NCI-H1417 treated with DMSO at 0.1 percent for 48 hours (cell line): ENCODE results near the gene SYT2.
A peak's percentile ranks its signal among the peaks of the same experiment; 100 is the strongest.
"Not testable (repeated sequence)": the region's sequence is repeated elsewhere in the genome, so short reads cannot be mapped to it uniquely, and the experiment has no call there.

ENCODE experiments used
- DNase-seq: peaks from one replicate; lab custom pipeline; 2025; lab: John Stamatoyannopoulos, UW

The SYT2 gene

GRCh38 chr1:202590975-202591411 lies 119.3 kb downstream of the SYT2 start:
- DNase-seq, result no peak

GRCh38 chr1:202590126-202590525 lies 120.1 kb downstream of the SYT2 start:
- no peak for DNase-seq

GRCh38 chr1:202589190-202589930 lies 120.9 kb downstream of the SYT2 start:
- DNase-seq, result no peak

- no peak for DNase-seq
Observed at GRCh38 chr1:202588503-202589189, 121.6 kb downstream of the SYT2 start.

- no peak for DNase-seq
Observed at GRCh38 chr1:202587859-202588485, 122.3 kb downstream of the SYT2 start.

GRCh38 chr1:202586871-202587270 lies 123.4 kb downstream of the SYT2 start:
- DNase-seq, result no peak

GRCh38 chr1:202586018-202586821 lies 124.0 kb downstream of the SYT2 start:
- no peak for DNase-seq

- no peak for DNase-seq
Observed at GRCh38 chr1:202585590-202585933, 124.7 kb downstream of the SYT2 start.

GRCh38 chr1:202584707-202585589 lies 125.3 kb downstream of the SYT2 start:
- no peak for DNase-seq

- DNase-seq, result not testable (repeated sequence)
Observed at GRCh38 chr1:202582350-202582749, 127.9 kb downstream of the SYT2 start.

- no peak for DNase-seq
Observed at GRCh38 chr1:202580619-202581018, 129.6 kb downstream of the SYT2 start.

GRCh38 chr1:202579806-202580205 lies 130.4 kb downstream of the SYT2 start:
- no peak for DNase-seq

- no peak for DNase-seq
Observed at GRCh38 chr1:202578565-202578964, 131.7 kb downstream of the SYT2 start.

- no peak for DNase-seq
Observed at GRCh38 chr1:202578001-202578504, 132.2 kb downstream of the SYT2 start.

- DNase-seq, result no peak
Observed at GRCh38 chr1:202577381-202577780, 132.9 kb downstream of the SYT2 start.

GRCh38 chr1:202576816-202577215 lies 133.4 kb downstream of the SYT2 start:
- DNase-seq, result no peak

- no peak for DNase-seq
Observed at GRCh38 chr1:202575918-202576653, 134.2 kb downstream of the SYT2 start.

GRCh38 chr1:202572867-202573266 lies 137.4 kb downstream of the SYT2 start:
- DNase-seq, result peak; percentile 18

GRCh38 chr1:202571719-202572339 lies 138.4 kb downstream of the SYT2 start:
- DNase-seq, result no peak
